ENCODE results near the gene TEPSIN. TPM values are rescaled to one million over a fixed set of nuclear protein-coding genes. Genes with fewer than 3 reads are reported as not detected.

TEPSIN gene
- total and polyA plus RNA-seq, 2 donors (not counting 3 experiments of a cell fraction or from before 2014, with no cell fraction given), result 41.6 to 45.3 TPM

- CTCF ChIA-PET, result no interaction called here
Measured at GRCh38 chr17:81217491-81217890, 21.4 kb downstream of the TEPSIN start.

More at GRCh38 chr17:81217491-81217890, 21.4 kb downstream of the TEPSIN start:
- H3K4me3 ChIP-seq (replicated peaks in 1 of 3; ENCODE audit: insufficient read depth in 1 of 3, low read depth in 1 of 3, low read length in 3 of 3), result no peak overlapping the region
- no peak overlapping the region for H2AFZ ChIP-seq (ENCODE audit: low read depth, low read length)
- H3K79me2 ChIP-seq (ENCODE audit: control insufficient read depth, insufficient read depth, low read length), result peaks cover 4% of the 10 kb centered on the region
- no peaks in the 10 kb centered on the region for H3K27me3 ChIP-seq (ENCODE audit: control insufficient read depth in 2 of 2, insufficient read depth in 2 of 2, low read length in 2 of 2)
- BruUV-seq (replicated peaks), result no TSS peak
- no peak overlapping the region for H3K27ac ChIP-seq (ENCODE audit: insufficient read depth, low read depth, low read length)
- TF ChIP-seq POLR2A (IDR thresholded peaks at IDR 0.05; ENCODE audit: low read depth, low read length), result no peak
- TF ChIP-seq FOS (IDR thresholded peaks at IDR 0.05; ENCODE audit: borderline replicate concordance, insufficient read depth, low read length), result no peak
- TF ChIP-seq EZH2 (IDR thresholded peaks at IDR 0.05; ENCODE audit: borderline replicate concordance, low read depth, low read length, severe bottlenecking), result no peak
- TF ChIP-seq POLR2AphosphoS5 (IDR thresholded peaks at IDR 0.05; ENCODE audit: insufficient read depth, low read depth, low read length), result no peak
- TF ChIP-seq CTCF (IDR thresholded peaks at IDR 0.05; ENCODE audit: extremely low read depth in 1 of 2, insufficient read depth in 1 of 2, low read depth in 1 of 2, low read length in 2 of 2), result no peak
- TF ChIP-seq GATA2 (IDR thresholded peaks at IDR 0.05; ENCODE audit: insufficient read depth, insufficient read length, low read depth, low read length), result no peak
- TF ChIP-seq MYC (IDR thresholded peaks at IDR 0.05; ENCODE audit: low read depth, low read length), result no peak
- TF ChIP-seq MAX (IDR thresholded peaks at IDR 0.05; ENCODE audit: insufficient read depth, insufficient read length), result no peak
- TF ChIP-seq JUN (IDR thresholded peaks at IDR 0.05; ENCODE audit: borderline replicate concordance, insufficient read depth, insufficient read length, low read depth), result no peak
- no peaks in the 10 kb centered on the region for H4K20me1 ChIP-seq (replicated peaks; ENCODE audit: control insufficient read depth, extremely low read depth, insufficient read depth, low read length)
- POLR2A ChIA-PET, result no interaction called here
- DNase-seq (ENCODE audit: low read depth, low spot score) (no peak), FAIRE-seq (no peak)
- no peaks in the 10 kb centered on the region for H3K9me1 ChIP-seq (replicated peaks; ENCODE audit: control insufficient read depth, extremely low read depth, insufficient read depth, low read length)
- no peak overlapping the region for H3K4me2 ChIP-seq (ENCODE audit: insufficient read depth, low read length)
- no peaks in the 10 kb centered on the region for H3K9me3 ChIP-seq (replicated peaks; ENCODE audit: control insufficient read depth, insufficient read depth, low read length)
- intact Hi-C loops (cut with micrococcal nuclease) (no loop called here), dilution Hi-C loops (cut with MboI; ENCODE audit: extremely low pct_ligation_motif_present, low sequenced_read_pairs) (no loop called here)
- no peaks in the 10 kb centered on the region for H3K36me3 ChIP-seq (ENCODE audit: control insufficient read depth in 2 of 2, extremely low read depth in 1 of 2, insufficient read depth in 2 of 2, low read length in 2 of 2)
- no peak overlapping the region for H3K9ac ChIP-seq (replicated peaks; ENCODE audit: extremely low read depth, insufficient read depth, low read length)
- H3K4me1 ChIP-seq (ENCODE audit: control insufficient read depth, extremely low read depth, insufficient read depth, low read length), result peaks cover 9% of the 10 kb centered on the region

Measured in endothelial cell of umbilical vein (primary cell).